HG03575 (cell line): ENCODE data around the gene TMEM255A.

ENCODE experiments used
- ATAC-seq: cut with Tn5 transposase; IDR thresholded peaks from one replicate; pipeline ENCODE4 v1.9.1; 2021; ENCODE audit not compliant: unreplicated experiment, insufficient number of reproducible peaks, low FRiP score; ENCODE audit errors: extremely low read depth

The TMEM255A gene

GRCh38 chrX:120274958-120275357, 36.3 kb downstream of the TMEM255A start:
- ATAC-seq, result no peak

DNA sequence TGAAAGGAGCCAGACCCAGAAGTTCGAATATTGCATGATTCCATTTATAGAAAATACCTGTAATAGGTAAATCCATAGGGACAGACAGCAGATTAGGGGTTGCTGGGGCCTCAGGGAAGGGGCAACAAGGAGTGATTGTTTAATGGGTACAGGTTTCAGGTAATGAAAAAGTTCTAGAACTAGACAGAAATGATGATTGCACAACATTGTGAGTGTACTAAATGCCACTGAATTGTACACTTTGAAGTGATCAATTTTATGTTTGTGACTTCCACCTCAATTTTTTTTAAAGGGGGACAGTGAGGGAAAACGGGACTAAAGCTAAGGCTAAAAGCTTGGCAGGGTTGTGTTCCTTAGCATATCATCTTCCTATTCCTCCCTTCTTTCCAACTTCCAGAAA, 37.1 kb downstream of the TMEM255A start:
- no peak for ATAC-seq

DNA sequence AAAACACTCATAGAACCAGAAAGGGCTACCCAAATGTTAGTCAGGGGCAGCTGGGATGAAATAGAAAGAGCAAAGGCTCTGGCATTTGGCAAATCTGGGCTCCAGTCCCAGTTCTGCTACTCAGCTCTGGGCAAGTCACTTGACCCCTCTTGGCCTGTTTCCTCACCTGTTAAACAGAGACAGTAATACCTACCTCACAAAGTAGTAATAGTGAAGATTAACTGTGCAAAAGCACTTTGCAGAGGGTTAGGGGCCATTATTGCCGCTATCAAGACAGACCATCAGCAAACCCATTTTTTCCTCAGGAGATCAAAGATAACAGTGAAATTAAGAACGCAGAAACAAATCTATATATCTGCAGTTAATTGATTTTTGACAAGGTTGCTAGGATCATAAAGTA, 40.0 kb downstream of the TMEM255A start:
- no peak for ATAC-seq

DNA sequence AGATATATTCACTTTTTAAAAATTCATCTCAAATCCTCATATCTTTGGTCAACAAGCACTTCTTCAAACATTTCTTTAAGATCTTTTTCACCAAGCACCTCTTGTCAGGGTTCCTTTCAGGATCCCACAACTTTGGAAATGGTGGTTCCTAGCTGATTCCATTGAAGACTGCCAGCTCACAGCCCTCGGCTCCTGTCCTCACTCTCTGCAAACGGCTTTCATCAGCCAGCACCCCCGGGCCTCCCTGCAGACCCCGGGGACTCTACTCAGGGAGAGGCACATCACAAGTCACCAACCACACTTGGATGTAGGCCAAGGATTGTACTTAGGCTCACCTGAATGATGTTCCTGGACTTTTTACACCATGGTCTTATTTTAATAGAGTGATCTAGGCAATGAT, 40.7 kb downstream of the TMEM255A start:
- no peak for ATAC-seq

- no peak for ATAC-seq
Observed at GRCh38 chrX:120269373-120270035, 41.8 kb downstream of the TMEM255A start.

DNA sequence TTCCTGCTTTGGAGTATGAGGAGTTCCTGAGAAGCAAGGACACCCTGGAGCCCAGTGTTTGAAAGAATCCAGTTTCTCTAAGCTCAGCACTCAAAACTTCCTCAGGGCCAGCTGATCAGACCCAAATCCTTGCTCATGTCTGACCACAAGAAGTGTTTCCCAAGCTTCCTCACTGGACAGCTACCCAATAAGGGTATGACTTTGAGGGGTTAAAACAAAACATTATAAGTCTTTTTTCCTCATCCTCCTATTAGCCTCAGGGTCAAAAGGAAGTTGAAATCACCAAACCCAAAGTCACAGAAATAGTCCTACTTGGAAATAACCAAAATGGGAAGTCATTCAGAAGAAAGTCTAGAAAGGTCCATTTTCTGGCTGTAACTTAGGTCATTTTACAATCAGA, 46.9 kb downstream of the TMEM255A start:
- ATAC-seq, result no peak

- ATAC-seq, result no peak
Observed at GRCh38 chrX:120262859-120263708, 48.2 kb downstream of the TMEM255A start.

DNA sequence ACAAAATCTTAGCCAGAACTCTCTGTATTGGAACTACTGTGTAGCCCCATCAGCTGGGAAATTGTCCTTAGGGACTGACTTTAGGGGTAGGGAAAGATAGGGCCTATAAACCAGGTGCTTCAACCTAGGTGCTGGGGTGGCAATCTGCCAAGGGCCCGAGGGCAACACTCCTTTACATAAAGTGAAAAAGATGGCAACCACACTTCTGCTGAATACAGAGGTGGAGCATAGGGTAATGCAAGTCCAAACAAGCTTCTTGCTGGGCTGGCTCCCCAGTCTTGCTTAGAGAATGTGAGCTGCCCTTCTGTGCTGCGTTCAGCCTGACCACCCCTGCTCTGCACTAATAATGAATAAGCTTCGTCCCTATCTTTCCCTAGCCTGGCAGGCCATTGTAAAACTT, 50.9 kb downstream of the TMEM255A start:
- ATAC-seq, result no peak

DNA sequence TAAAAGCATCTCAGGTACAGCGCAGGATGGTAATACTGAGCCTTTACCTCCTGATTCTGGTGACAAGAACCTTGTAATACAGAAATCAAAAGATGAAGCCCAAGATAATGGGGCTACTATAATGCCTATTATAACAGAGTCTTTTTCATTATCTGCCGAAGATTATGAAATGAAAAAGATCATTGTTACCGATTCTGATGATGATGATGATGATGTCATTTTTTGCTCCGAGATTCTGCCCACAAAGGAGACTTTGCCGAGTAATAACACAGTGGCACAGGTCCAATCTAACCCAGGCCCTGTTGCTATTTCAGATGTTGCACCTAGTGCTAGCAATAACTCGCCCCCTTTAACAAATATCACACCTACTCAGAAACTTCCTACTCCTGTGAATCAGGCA, 57.5 kb downstream of the TMEM255A start:
- no peak for ATAC-seq

GRCh38 chrX:120251471-120252011, 59.7 kb downstream of the TMEM255A start:
- ATAC-seq, result no peak

DNA sequence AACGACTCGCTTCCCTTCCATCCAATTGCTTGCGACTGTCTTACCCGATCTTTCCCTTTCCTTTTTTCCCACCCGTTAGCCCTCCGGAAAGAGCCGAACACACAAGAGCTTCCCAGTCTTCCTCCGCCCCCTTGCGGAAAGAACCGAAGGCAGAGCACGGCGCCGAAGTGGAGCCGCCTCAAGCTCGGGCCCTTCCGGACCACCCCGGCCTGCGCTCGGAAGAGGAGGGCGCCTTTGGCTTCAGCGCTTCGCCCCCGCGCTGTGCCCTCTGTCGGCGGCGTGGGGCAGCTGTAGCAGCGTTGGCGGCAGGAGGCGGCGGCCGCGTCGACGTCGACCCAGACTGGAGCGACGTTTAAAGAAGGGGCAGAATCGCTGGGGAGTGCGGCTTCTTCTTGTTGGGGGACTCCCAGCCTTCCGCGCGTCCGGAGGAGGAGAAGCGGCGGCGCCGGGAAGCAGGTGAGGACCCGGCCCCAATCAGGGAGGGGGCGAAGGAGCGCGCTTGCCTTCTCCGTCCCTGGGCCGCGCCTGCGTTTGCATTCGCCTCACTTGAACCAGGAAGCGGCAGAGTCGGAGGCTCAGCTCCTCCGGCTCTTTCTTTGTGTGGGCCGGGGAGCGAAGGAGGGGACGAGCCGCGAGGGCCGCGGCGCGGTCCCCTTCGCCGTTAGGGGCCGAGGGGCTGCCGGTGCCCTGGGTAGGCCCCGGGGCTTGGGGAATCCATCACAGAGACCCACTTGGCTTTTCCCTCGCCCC, 60.6 kb downstream of the TMEM255A start, which contains the start of gene ZBTB33:
Gene ZBTB33 (plus strand): TSS at position 291 of the 750 bp plus-strand sequence. CDS start 2,604 bp downstream, outside the sequence.
- ATAC-seq, result peak; percentile 69

GRCh38 chrX:120244735-120245498, 66.3 kb downstream of the TMEM255A start:
- peak; percentile 46 for ATAC-seq

GRCh38 chrX:120244395-120244734, 66.9 kb downstream of the TMEM255A start:
- ATAC-seq, result no peak

- ATAC-seq, result no peak
Observed at GRCh38 chrX:120242813-120243212, 68.4 kb downstream of the TMEM255A start.

DNA sequence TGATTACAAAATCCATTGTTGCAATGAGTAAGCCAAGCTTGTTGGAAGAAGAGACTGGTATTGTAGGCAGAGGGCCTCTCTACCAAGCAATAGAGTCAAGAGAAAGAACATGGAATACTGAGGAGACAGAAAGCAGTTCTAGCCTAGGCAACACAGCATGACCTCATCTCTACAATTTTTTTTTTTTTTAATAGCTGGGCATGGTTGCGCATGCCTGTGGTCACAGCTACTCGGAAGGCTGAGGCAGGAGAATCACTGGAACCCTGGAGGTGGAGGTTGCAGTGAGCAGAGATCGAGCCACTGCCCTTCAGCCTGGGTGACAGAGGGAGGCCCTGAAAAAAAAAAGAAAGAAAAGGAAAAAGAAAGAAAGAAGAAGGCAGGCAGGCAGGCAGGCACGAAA, 72.3 kb downstream of the TMEM255A start:
- no peak for ATAC-seq

GRCh38 chrX:120236687-120237479, 74.4 kb downstream of the TMEM255A start:
- no peak for ATAC-seq

- ATAC-seq, result no peak
Observed at GRCh38 chrX:120235284-120235683, 76.0 kb downstream of the TMEM255A start.
